K562 (cell line): ENCODE results near the gene SPDYE6. TPM values are rescaled to one million over a fixed set of nuclear protein-coding genes. Genes with fewer than 3 reads are reported as not detected.
"Not testable (repeated sequence)": the region's sequence is repeated elsewhere in the genome, so short reads cannot be mapped to it uniquely, and the experiment has no call there.

ENCODE experiments used
- ATF1 ChIP-seq, 2 experiments: fragments of 450-650 bp in 1 of 2; IDR thresholded peaks; 2 replicates each; pipeline ENCODE4 v1.6.1; 2016; ENCODE audit warnings: missing compliant biosample characterization in 1 of 2, missing genetic modification characterization in 1 of 2
- ETV5 ChIP-seq: sonication (generic); formaldehyde crosslinking; IDR thresholded peaks from 2 replicates; pipeline ENCODE4 v1.4.0; 2020; ENCODE audit warnings: low read depth, mild to moderate bottlenecking, missing genetic modification reagents
- HCFC1 ChIP-seq: IDR thresholded peaks from 2 replicates; pipeline ENCODE4 v1.6.1; 2012; ENCODE audit warnings: low read depth, low read length, improper control_type of control experiment
- HNRNPLL ChIP-seq: fragments of 200-400 bp; formaldehyde crosslinking; IDR thresholded peaks from 2 replicates; pipeline ENCODE4 v1.6.1; 2017; ENCODE audit warnings: low read length, low read depth, mild to moderate bottlenecking; ENCODE audit not compliant: poor library complexity, severe bottlenecking
- NR2C1 ChIP-seq, 2 experiments: fragments of 450-650 bp; IDR thresholded peaks; 2 replicates each; pipeline ENCODE4 v1.6.1; 2017; ENCODE audit warnings: mild to moderate bottlenecking in 2 of 2, antibody characterized with exemption in 1 of 2, inconsistent platforms in 1 of 2, missing compliant biosample characterization in 1 of 2, missing genetic modification characterization in 1 of 2
- NRF1 ChIP-seq, 2 experiments: fragments of 450-650 bp; IDR thresholded peaks in 1 of 2; conservative IDR thresholded peaks in 1 of 2; 2 replicates each; pipeline ENCODE4 v1.6.1; 2014; ENCODE audit warnings: mild to moderate bottlenecking in 2 of 2
- PHF8 ChIP-seq: fragments of 200-600 bp; sonication (generic); IDR thresholded peaks from 2 replicates; pipeline ENCODE4 v1.6.1; 2012; ENCODE audit warnings: mixed run types, mild to moderate bottlenecking, inconsistent platforms, low read length, moderate library complexity, borderline replicate concordance
- SAFB ChIP-seq: fragments of 200-400 bp; formaldehyde crosslinking; IDR thresholded peaks from 2 replicates; pipeline ENCODE4 v1.6.1; 2017; ENCODE audit warnings: low read depth, low read length, borderline replicate concordance
- SIN3B ChIP-seq: fragments of 450-650 bp; IDR thresholded peaks from 2 replicates; pipeline ENCODE4 v1.6.1; 2017; ENCODE audit warnings: low read depth, mild to moderate bottlenecking, moderate library complexity
- SRF ChIP-seq, 2 experiments: fragments of 250-450, 450-650 bp in 1 of 2; sonication (Bioruptor Pico) in 1 of 2; sonication (generic) in 1 of 2; formaldehyde crosslinking; IDR thresholded peaks; 2 replicates each; pipeline versions ENCODE4 v1.5.0 to v1.5.1; 2020 to 2022; ENCODE audit warnings: mild to moderate bottlenecking in 1 of 2, missing genetic modification reagents in 1 of 2
- TBL1XR1 ChIP-seq, 2 experiments: IDR thresholded peaks; 2 replicates each; pipeline ENCODE4 v1.6.1; 2012; ENCODE audit warnings: improper control_type of control experiment in 2 of 2, low read length in 2 of 2, mild to moderate bottlenecking in 1 of 2
- TOE1 ChIP-seq, 2 experiments: fragments of 450-650 bp in 1 of 2; sonication (generic) in 1 of 2; formaldehyde crosslinking in 1 of 2; IDR thresholded peaks; 2 replicates each; pipeline versions ENCODE4 v1.7.1 to v1.8.0; 2016 to 2022; ENCODE audit warnings: borderline replicate concordance in 2 of 2, mild to moderate bottlenecking in 2 of 2, antibody characterized with exemption in 1 of 2, inconsistent platforms in 1 of 2, low read depth in 1 of 2, missing genetic modification reagents in 1 of 2, moderate library complexity in 1 of 2
- XRCC5 ChIP-seq: fragments of 200-400 bp; formaldehyde crosslinking; IDR thresholded peaks from 2 replicates; pipeline ENCODE4 v1.6.1; 2017; ENCODE audit warnings: low read depth, mild to moderate bottlenecking, low read length
- ZBTB17 ChIP-seq: fragments of 450-650 bp; formaldehyde crosslinking; IDR thresholded peaks from 2 replicates; pipeline ENCODE4 v1.4.0; 2020; ENCODE audit warnings: mild to moderate bottlenecking
- ZNF212 ChIP-seq: fragments of 450-650 bp; formaldehyde crosslinking; IDR thresholded peaks from 2 replicates; pipeline ENCODE4 v1.4.0; 2020; ENCODE audit warnings: mild to moderate bottlenecking
- polyA plus RNA-seq, 8 experiments: library from polyadenylated mRNA; depleted of rRNA in 4 of 8; stranded (reverse) in 5 of 8; unstranded in 3 of 8; fragments of >200 nt; fragmentation: Nextera tagmentation in 2 of 8; fragmentation: Illumina TruSeq in 1 of 8; extraction: Ambion mirVana in 2 of 8; extraction: Trizol in 1 of 8; gene quantifications; 2 replicates each; pipeline versions ENCODE4 v1.2.1 to v1.2.3, GENCODE V29; 2011 to 2014; ENCODE audit warnings: inconsistent platforms in 1 of 8, missing spikeins in 1 of 8
- total RNA-seq, 7 experiments: library from RNA; depleted of rRNA in 6 of 7; stranded (reverse); fragments of >200 nt in 6 of 7; fragmentation: Illumina TruSeq in 2 of 7; extraction: Trizol in 2 of 7; gene quantifications; 2 replicates each; pipeline versions ENCODE4 v1.2.1 to v1.2.3, GENCODE V29; 2011 to 2021; ENCODE audit warnings: low replicate concordance in 1 of 7
- TF ChIP-seq, protein P1 (sequence below): fragments of 200-800 bp; sonication (Bioruptor generic); IDR thresholded peaks from 2 replicates; pipeline ENCODE4 v1.6.1; 2017; ENCODE audit warnings: missing genetic modification characterization, missing compliant biosample characterization
- TF ChIP-seq, protein P2 (sequence below): sonication (generic); formaldehyde crosslinking; IDR thresholded peaks from 2 replicates; pipeline ENCODE4 v1.8.0; 2022; ENCODE audit warnings: missing genetic modification reagents, mild to moderate bottlenecking, moderate library complexity, borderline replicate concordance
- TF ChIP-seq, protein P3 (sequence below): fragments of 450-650 bp; IDR thresholded peaks from 2 replicates; pipeline ENCODE4 v1.6.1; 2018; ENCODE audit not compliant: partially characterized antibody

Gene SPDYE6
- total and polyA plus RNA-seq, 9 of the 15 experiments (the other 6 are each of a cell fraction or from before 2014, with no cell fraction given): 0.24 to 0.35 TPM; not detected in 7

DNA sequence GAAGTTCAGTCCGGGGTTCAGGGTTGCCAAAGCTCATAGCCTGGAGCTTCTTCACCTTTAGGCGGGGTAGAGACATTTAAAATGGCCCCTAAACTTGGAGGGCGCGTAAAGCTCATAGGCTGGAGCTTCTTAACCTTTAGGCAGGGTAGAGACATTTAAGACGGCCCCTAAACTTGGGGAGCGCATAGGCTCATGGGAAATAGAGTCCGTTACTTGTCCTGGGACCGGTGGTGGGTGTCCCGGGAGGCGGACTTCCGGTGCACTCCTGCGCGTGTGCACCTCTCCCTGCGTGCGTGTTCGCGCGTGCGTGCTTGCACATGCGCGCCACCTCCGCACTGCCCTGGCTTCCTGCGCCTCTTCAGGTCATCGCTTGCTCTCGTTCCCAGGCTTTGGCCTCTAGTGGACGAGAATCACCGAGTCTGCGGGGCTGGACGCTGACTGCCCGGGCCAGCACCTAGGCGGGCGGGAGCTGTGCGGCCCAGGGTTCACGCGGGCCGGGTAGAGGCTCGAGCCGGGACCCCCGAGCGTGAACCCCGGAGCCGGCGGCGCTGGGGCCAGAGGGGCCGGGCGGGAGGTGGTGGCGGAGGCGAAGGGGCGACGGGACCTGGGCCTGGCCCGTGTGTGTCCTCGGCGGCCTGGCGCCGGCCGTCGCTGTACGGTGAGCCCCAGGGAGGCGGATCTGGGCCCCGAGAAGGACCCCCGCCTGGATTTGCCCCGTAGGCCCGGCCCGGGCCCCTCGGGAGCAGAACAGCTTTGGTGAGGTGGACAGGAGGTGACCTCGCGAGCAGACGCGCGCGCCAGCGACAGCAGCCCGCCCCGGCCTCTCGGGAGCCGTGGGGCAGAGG, 7.5 kb upstream of the SPDYE6 start (continued):
- TF ChIP-seq HNRNPLL (peak; percentile 85), HCFC1 (peak; percentile 89), XRCC5 (peak; percentile 33; the same call in 1 of the 2 replicates), SAFB (peak; percentile 51; the same call in 1 of the 2 replicates), ETV5 (CRISPR knock-in tag) (peak; percentile 94), NR2C1 (IDR thresholded peaks at IDR 0.05) (peak; percentile 88), NR2C1 (tag; IDR thresholded peaks at IDR 0.05) (peak; percentile 90), SRF (CRISPR knock-in tag; IDR thresholded peaks at IDR 0.05) (peak in 1 of 2 experiments; percentile 51; a peak in 1 of 4 replicates), ZBTB17 (CRISPR knock-in tag) (peak; percentile 74), NRF1 (conservative IDR thresholded peaks at IDR 0.05 in 1 of 2, IDR thresholded peaks at IDR 0.05 in 1 of 2) (peak; percentile 100), TBL1XR1 (IDR thresholded peaks at IDR 0.05; ENCODE audit: low read length in 2 of 2) (peak in 1 of 2 experiments; percentile 42; a peak in 2 of 4 replicates), ATF1 (tag; IDR thresholded peaks at IDR 0.05) (peak; percentile 76), PHF8 (peak; percentile 67; the same call in 1 of the 2 replicates), SIN3B (peak; percentile 45; the same call in 1 of the 2 replicates), TOE1 (IDR thresholded peaks at IDR 0.05; ENCODE audit: borderline replicate concordance) (peak; percentile 87; the same call in 1 of the 2 replicates), ZNF212 (CRISPR knock-in tag) (0 out of 2 replicates have a peak, but pooled peaks have one; percentile 22)
- TF ChIP-seq, protein P1, sequence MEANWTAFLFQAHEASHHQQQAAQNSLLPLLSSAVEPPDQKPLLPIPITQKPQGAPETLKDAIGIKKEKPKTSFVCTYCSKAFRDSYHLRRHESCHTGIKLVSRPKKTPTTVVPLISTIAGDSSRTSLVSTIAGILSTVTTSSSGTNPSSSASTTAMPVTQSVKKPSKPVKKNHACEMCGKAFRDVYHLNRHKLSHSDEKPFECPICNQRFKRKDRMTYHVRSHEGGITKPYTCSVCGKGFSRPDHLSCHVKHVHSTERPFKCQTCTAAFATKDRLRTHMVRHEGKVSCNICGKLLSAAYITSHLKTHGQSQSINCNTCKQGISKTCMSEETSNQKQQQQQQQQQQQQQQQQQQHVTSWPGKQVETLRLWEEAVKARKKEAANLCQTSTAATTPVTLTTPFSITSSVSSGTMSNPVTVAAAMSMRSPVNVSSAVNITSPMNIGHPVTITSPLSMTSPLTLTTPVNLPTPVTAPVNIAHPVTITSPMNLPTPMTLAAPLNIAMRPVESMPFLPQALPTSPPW (CRISPR knock-in tag): 0 out of 2 replicates have a peak, but pooled peaks have one; percentile 34
- TF ChIP-seq, protein P2, sequence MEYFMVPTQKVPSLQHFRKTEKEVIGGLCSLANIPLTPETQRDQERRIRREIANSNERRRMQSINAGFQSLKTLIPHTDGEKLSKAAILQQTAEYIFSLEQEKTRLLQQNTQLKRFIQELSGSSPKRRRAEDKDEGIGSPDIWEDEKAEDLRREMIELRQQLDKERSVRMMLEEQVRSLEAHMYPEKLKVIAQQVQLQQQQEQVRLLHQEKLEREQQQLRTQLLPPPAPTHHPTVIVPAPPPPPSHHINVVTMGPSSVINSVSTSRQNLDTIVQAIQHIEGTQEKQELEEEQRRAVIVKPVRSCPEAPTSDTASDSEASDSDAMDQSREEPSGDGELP (CRISPR knock-in tag): peak; percentile 76; the same call in 1 of the 2 replicates
- not testable (repeated sequence) for TF ChIP-seq ATF1 (CRISPR knock-in tag; IDR thresholded peaks at IDR 0.05); TOE1 (CRISPR knock-in tag; IDR thresholded peaks at IDR 0.05; ENCODE audit: borderline replicate concordance, low read depth)
- TF ChIP-seq, protein P3, sequence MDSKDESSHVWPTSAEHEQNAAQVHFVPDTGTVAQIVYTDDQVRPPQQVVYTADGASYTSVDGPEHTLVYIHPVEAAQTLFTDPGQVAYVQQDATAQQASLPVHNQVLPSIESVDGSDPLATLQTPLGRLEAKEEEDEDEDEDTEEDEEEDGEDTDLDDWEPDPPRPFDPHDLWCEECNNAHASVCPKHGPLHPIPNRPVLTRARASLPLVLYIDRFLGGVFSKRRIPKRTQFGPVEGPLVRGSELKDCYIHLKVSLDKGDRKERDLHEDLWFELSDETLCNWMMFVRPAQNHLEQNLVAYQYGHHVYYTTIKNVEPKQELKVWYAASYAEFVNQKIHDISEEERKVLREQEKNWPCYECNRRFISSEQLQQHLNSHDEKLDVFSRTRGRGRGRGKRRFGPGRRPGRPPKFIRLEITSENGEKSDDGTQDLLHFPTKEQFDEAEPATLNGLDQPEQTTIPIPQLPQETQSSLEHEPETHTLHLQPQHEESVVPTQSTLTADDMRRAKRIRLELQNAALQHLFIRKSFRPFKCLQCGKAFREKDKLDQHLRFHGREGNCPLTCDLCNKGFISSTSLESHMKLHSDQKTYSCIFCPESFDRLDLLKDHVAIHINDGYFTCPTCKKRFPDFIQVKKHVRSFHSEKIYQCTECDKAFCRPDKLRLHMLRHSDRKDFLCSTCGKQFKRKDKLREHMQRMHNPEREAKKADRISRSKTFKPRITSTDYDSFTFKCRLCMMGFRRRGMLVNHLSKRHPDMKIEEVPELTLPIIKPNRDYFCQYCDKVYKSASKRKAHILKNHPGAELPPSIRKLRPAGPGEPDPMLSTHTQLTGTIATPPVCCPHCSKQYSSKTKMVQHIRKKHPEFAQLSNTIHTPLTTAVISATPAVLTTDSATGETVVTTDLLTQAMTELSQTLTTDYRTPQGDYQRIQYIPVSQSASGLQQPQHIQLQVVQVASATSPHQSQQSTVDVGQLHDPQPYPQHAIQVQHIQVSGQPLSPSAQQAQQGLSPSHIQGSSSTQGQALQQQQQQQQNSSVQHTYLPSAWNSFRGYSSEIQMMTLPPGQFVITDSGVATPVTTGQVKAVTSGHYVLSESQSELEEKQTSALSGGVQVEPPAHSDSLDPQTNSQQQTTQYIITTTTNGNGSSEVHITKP: peak; percentile 24
